ENCODE data around the gene LIPE. TPM values are rescaled to one million over a fixed set of nuclear protein-coding genes. Genes with fewer than 3 reads are reported as not detected.
A peak's percentile ranks its signal among the peaks of the same experiment; 100 is the strongest.
"Not testable (repeated sequence)": the region's sequence is repeated elsewhere in the genome, so short reads cannot be mapped to it uniquely, and the experiment has no call there.

LIPE gene
- total RNA-seq, 1 experiment from 2014 or later: 2.1 TPM

DNA sequence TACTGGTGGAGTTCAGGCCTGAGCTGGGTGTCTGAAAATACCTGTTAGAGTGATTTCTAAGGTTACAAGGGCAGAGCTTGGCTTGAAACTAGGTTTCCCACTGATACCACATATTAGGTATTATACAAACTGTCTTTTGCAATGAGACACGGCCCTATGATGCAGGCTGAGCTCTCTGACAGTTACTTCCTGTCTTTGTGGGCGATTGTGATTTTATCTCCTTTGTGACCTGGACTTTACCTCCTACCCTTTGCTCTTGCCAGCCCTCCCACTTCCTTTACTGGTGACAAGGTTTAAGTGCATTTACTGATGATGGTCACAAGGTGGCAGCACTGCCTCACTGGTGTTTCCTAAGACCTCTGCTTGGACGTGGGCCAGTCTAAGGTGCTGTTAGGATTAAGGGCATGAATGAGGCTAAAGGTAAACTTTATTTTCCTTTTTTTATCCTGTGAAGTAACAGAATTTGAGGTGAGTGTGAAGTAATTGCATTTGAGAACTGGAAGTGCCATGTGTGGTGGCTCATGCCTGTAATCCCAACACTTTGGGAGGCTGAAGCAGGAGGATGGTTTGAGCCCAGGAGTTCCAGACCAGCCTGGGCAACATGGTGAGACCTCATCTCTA is 23.2 kb upstream of the LIPE start:
- H3K9me3 ChIP-seq (ENCODE audit: low read length): no peaks in the 10 kb centered on the region
- H3K27me3 ChIP-seq (ENCODE audit: low read length): no peaks in the 10 kb centered on the region
- BruUV-seq (replicated peaks): no TSS peak
- peak; percentile 87 for DNase-seq
- no peak for TF ChIP-seq EZH2phosphoT487 (IDR thresholded peaks at IDR 0.05; ENCODE audit: borderline replicate concordance, low read length)
- TF ChIP-seq, protein P1, sequence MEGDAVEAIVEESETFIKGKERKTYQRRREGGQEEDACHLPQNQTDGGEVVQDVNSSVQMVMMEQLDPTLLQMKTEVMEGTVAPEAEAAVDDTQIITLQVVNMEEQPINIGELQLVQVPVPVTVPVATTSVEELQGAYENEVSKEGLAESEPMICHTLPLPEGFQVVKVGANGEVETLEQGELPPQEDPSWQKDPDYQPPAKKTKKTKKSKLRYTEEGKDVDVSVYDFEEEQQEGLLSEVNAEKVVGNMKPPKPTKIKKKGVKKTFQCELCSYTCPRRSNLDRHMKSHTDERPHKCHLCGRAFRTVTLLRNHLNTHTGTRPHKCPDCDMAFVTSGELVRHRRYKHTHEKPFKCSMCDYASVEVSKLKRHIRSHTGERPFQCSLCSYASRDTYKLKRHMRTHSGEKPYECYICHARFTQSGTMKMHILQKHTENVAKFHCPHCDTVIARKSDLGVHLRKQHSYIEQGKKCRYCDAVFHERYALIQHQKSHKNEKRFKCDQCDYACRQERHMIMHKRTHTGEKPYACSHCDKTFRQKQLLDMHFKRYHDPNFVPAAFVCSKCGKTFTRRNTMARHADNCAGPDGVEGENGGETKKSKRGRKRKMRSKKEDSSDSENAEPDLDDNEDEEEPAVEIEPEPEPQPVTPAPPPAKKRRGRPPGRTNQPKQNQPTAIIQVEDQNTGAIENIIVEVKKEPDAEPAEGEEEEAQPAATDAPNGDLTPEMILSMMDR (conservative IDR thresholded peaks at IDR 0.05; ENCODE audit: low read depth, low read length): peak; percentile 80
- TF ChIP-seq EZH2 (IDR thresholded peaks at IDR 0.05; ENCODE audit: low read length, unreplicated experiment): no peak
- no peaks in the 10 kb centered on the region for H3K79me2 ChIP-seq (ENCODE audit: low read length)
- H3K4me1 ChIP-seq (ENCODE audit: insufficient read depth, low read length): peaks cover 31% of the 10 kb centered on the region
- H3K9me2 ChIP-seq (replicated peaks; ENCODE audit: low read length): no peaks in the 10 kb centered on the region
- no peaks in the 10 kb centered on the region for H3K36me3 ChIP-seq (ENCODE audit: low read depth, low read length)
- intact Hi-C loops (cut with micrococcal nuclease): loop anchor here (1.0 kb wide), 1 partner anchor 79 kb away; no protein-coding TSS in a partner anchor
- no peak overlapping the region for H2AFZ ChIP-seq (ENCODE audit: low read length)
- no peaks in the 10 kb centered on the region for H4K20me1 ChIP-seq (ENCODE audit: low read length)
- H3K4me3 ChIP-seq (ENCODE audit: low read length): no peak overlapping the region
- peak overlapping the region; percentile 30; the same call in 1 of the 2 replicates for H3K9ac ChIP-seq (ENCODE audit: low read length)
- peak; percentile 67 for ATAC-seq
- H3K27ac ChIP-seq (ENCODE audit: low read length): peak overlapping the region; percentile 75
- peak overlapping the region; percentile 35; the same call in 1 of the 2 replicates for H3K4me2 ChIP-seq (ENCODE audit: low read length)
- POLR2A ChIA-PET (ENCODE audit: unreplicated experiment): no interaction called here
- no peaks in the 10 kb centered on the region for H3F3A ChIP-seq (ENCODE audit: low read length, unreplicated experiment)
- CTCF ChIA-PET: interaction anchor here (1.0 to 1.5 kb wide), 2 partner anchors 10 to 12 kb away, joined by 4 to 6 read pairs; no protein-coding TSS in a partner anchor

DNA sequence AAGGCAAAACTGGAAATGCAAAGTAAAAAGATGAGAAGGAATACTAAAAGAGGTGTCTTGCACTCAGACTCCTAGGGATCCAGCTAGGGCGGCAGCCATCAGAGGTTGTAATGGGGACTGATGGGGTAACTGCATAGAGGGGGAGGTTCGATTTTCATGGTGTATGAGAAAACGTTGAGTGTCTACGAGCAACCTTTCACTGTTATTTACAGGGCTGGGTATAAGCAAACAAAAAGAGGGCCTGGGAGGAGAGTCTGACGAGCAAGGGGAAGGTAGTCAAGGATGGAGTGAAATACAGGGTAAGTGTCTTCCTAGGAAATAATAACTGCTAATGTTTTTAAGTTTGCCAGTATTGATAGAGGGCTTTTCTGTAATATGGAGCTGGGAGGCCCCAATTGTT is 21.1 kb upstream of the LIPE start:
- H3K4me3 ChIP-seq (ENCODE audit: low read length); H3K79me2 ChIP-seq (ENCODE audit: low read length); H3K36me3 ChIP-seq (ENCODE audit: low read depth, low read length); H2AFZ ChIP-seq (ENCODE audit: low read length); H3K27me3 ChIP-seq (ENCODE audit: low read length); H3K4me2 ChIP-seq (ENCODE audit: low read length); H3K27ac ChIP-seq (ENCODE audit: low read length); DNase-seq; POLR2A ChIA-PET (ENCODE audit: unreplicated experiment); H3K9me2 ChIP-seq (replicated peaks; ENCODE audit: low read length); intact Hi-C loops (cut with micrococcal nuclease); H3F3A ChIP-seq (ENCODE audit: low read length, unreplicated experiment); H3K9me3 ChIP-seq (ENCODE audit: low read length); ATAC-seq; BruUV-seq (replicated peaks); H4K20me1 ChIP-seq (ENCODE audit: low read length); CTCF ChIA-PET; H3K9ac ChIP-seq (ENCODE audit: low read length): not testable (repeated sequence)
- H3K4me1 ChIP-seq (ENCODE audit: insufficient read depth, low read length): peaks cover 23% of the 10 kb centered on the region

DNA sequence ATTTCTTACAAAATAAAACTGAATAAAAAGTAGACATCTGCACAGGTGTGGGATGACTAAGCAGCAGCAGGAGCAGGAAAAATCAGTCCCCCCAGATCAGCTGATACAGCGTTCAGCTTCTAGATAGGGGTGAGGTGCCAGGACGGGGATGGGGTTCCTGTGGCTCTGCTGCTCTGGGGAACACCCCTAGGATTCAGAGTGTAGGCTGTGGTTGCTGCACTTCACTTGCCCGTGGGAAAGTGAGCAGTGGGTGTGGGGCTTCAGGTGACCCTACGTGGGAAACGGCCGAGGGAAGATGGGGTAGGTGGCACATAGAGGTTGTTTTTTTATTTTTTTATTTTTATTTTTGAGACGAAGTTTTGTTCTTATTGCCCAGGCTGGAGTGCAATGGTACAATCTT is 18.8 kb upstream of the LIPE start:
- ATAC-seq (no peak), DNase-seq (no peak)
- H3F3A ChIP-seq (ENCODE audit: low read length, unreplicated experiment): no peaks in the 10 kb centered on the region
- no peaks in the 10 kb centered on the region for H3K36me3 ChIP-seq (ENCODE audit: low read depth, low read length)
- no peaks in the 10 kb centered on the region for H3K27me3 ChIP-seq (ENCODE audit: low read length)
- BruUV-seq (replicated peaks): no TSS peak
- no peak overlapping the region for H3K4me3 ChIP-seq (ENCODE audit: low read length)
- peaks cover 30% of the 10 kb centered on the region for H3K4me1 ChIP-seq (ENCODE audit: insufficient read depth, low read length)
- H2AFZ ChIP-seq (ENCODE audit: low read length): no peak overlapping the region
- H3K9ac ChIP-seq (ENCODE audit: low read length): no peak overlapping the region
- ChIA-PET POLR2A (ENCODE audit: unreplicated experiment) (no interaction called here), CTCF (no interaction called here)
- H3K4me2 ChIP-seq (ENCODE audit: low read length): no peak overlapping the region
- no peaks in the 10 kb centered on the region for H3K79me2 ChIP-seq (ENCODE audit: low read length)
- H3K27ac ChIP-seq (ENCODE audit: low read length): no peak overlapping the region
- no peaks in the 10 kb centered on the region for H4K20me1 ChIP-seq (ENCODE audit: low read length)
- intact Hi-C loops (cut with micrococcal nuclease): no loop called here
- H3K9me2 ChIP-seq (replicated peaks; ENCODE audit: low read length): no peaks in the 10 kb centered on the region
- TF ChIP-seq EZH2 (IDR thresholded peaks at IDR 0.05; ENCODE audit: low read length, unreplicated experiment) (no peak), EZH2phosphoT487 (IDR thresholded peaks at IDR 0.05; ENCODE audit: borderline replicate concordance, low read length) (no peak)
- TF ChIP-seq, protein P1 (conservative IDR thresholded peaks at IDR 0.05; ENCODE audit: low read depth, low read length): no peak
- no peaks in the 10 kb centered on the region for H3K9me3 ChIP-seq (ENCODE audit: low read length)

Measured in PC-3 (cell line).